ES-I3 (cell line): Measurements from ENCODE around the gene OR8J1.
"Not testable (repeated sequence)": the region's sequence is repeated elsewhere in the genome, so short reads cannot be mapped to it uniquely, and the experiment has no call there.

Experiments
- H3K36me3 ChIP-seq: 2 replicates; pipeline ENCODE4 v1.6.1; 2013; ENCODE audit warnings: mild to moderate bottlenecking, low read length, control low read depth, moderate library complexity; ENCODE audit not compliant: insufficient read depth
- H3K4me1 ChIP-seq: 2 replicates; pipeline ENCODE4 v1.6.1; 2013; ENCODE audit warnings: mild to moderate bottlenecking, control low read depth, low read length; ENCODE audit not compliant: insufficient read depth
- H3K9ac ChIP-seq: 2 replicates; pipeline ENCODE4 v1.6.1; 2013; ENCODE audit warnings: low read depth, mild to moderate bottlenecking, low read length, moderate library complexity
- H3K9me3 ChIP-seq: 2 replicates; pipeline ENCODE4 v1.6.1; 2013; ENCODE audit warnings: mild to moderate bottlenecking, low read length, moderate library complexity; ENCODE audit not compliant: control insufficient read depth, insufficient read depth

OR8J1 gene, protein sequence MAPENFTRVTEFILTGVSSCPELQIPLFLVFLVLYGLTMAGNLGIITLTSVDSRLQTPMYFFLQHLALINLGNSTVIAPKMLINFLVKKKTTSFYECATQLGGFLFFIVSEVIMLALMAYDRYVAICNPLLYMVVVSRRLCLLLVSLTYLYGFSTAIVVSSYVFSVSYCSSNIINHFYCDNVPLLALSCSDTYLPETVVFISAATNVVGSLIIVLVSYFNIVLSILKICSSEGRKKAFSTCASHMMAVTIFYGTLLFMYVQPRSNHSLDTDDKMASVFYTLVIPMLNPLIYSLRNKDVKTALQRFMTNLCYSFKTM

DNA sequence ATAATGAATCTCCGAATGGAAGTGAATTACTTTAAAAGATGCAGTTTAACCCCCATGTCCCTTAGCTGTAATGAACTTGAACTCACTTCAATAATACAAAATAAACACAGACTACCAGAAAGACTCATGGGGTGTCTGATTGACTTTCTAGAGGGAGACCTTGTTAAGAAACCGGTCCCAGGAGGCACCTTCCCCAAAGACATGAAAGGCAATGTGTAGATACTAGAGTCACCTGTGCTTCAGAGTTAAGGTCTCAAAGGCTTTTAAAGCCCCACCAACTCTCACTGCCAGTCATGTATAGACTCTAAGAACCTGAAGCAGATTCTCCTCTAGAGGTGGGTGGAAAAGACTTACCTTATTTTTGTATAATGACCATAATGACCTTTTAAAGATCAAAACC, at the start of gene OR8J1:
TSS of gene OR8J1 (plus strand) at position 301 of the 400 bp plus-strand sequence. CDS start 5,956 bp downstream, outside the sequence.
- Histone ChIP-seq H3K9ac (no peak within 1 kb of the TSS), H3K36me3 (no peaks in the 10 kb centered on the region), H3K9me3 (no peaks in the 10 kb centered on the region), H3K4me1 (no peaks in the 10 kb centered on the region)

DNA sequence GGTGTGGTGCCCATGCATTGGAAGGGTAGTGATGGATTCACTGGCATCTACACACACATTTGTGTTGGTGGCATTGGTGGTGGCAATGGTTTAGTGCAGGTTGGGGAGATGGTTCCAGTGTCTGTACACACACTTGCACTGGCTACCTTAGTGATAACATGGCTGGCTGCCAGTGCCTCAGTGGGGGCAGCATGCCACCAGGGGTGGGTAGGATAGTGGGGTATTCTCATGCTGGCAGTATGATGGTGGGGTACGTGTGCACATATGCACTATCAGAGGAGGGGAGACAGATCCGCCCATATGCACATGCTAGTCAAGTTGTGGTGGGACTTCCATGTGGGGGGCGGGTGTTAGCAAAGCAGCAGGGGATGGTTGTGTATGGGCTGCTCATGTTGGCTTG, 46.3 kb upstream of the OR8J1 start:
- Histone ChIP-seq H3K9me3 (no peaks in the 10 kb centered on the region), H3K4me1 (no peaks in the 10 kb centered on the region), H3K9ac (no peak overlapping the region), H3K36me3 (no peaks in the 10 kb centered on the region)

DNA sequence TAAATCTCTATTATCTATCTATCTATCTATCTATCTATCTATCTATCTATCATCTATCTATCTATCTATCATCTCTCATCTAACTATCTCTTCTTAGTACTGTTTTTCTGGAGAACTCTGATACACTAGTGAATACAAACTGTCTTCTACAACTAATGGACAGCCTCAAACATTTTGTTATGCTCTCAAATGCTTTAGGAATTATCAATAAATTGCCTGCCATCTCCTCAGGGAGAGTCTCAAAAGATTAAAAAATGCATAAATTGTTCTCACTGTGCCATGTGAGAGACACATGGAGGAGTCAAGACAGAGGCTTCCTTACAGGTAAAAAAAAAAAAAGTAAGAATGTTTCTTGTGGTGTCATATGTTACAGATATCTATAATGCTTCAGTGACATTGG, 39.2 kb upstream of the OR8J1 start, which contains the start of gene OR8K3:
TSS of gene OR8K3 (plus strand) at position 301 of the 400 bp plus-strand sequence. CDS start 3,163 bp downstream, outside the sequence.
- Histone ChIP-seq H3K9ac (no peak within 1 kb of the TSS), H3K4me1 (no peaks in the 10 kb centered on the region), H3K36me3 (no peaks in the 10 kb centered on the region), H3K9me3 (no peaks in the 10 kb centered on the region)

DNA sequence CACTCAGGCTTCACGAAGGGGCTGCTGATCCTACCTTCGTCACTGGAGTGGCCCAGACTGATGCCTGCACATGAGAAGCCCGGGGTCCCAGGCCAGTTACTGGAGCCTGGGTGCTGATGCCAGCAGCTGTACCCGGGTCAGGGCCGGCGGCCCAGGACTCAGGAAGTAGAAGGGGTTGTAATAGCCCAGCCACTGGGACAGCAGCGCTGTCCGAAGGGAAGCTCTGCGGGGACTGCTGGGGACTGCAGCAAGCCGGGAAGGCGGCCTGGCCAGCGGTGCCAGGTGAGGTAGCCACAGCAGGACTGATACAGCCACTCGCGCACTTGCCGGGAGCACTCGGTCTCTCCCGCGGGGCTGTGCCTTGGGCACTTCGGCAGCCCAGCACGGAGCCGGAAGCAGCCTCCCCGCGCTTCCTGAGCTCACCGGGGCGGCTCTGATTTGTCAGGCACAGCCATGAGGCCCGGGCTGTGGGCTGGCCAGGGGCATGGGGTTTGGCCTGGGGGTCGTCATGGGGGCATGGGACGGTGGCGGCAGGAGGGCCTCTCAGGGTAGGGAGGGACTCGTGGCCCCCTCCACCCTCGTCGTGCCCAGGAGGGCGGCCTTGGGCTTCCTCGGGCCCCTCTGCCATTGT, 22.1 kb upstream of the OR8J1 start:
- Histone ChIP-seq H3K9me3 (no peaks in the 10 kb centered on the region), H3K4me1 (no peaks in the 10 kb centered on the region), H3K36me3 (no peaks in the 10 kb centered on the region), H3K9ac (no peak overlapping the region)

DNA sequence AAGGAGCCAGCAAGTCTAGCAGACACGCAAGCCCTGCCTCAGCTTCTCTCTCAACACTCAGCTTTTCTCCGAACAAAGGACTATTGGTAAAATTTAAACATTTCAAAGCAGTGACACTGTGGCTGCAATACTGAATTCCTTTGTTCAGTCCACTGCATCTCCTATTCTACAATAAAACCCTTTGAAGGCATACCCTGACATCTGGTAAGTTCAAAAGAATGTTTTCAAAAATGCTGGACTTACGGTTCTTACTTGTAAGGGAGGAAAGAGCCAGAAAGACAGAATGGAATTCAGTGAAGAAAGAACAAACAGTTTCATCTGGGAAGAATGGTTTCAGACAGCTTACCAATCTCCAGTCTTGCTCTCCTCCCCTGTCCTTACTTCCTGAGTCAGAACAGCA, 20.9 kb upstream of the OR8J1 start:
- no peaks in the 10 kb centered on the region for H3K36me3 ChIP-seq
- H3K4me1 ChIP-seq = peaks cover 6% of the 10 kb centered on the region; the same call in 1 of the 2 replicates
- no peak overlapping the region for H3K9ac ChIP-seq
- H3K9me3 ChIP-seq = no peaks in the 10 kb centered on the region

DNA sequence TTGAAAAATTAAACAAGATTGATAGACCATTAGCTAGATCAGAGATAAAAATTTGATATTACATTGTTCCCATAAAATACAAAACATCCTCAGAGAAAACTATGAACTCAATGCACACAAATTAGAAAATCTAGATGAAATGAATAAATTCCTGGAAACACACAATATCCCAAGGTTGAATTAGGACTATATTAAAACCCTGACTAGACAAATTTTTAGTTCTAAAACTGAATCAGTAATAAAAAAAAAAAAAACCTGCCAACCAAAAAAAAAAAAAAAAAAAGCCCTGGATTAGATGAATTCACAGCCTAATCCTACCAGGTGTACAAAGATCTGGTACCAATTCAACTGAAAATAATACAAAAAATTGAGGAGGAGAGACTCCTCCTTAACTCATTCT, 13.8 kb upstream of the OR8J1 start:
- H3K4me1 ChIP-seq = peaks cover 8% of the 10 kb centered on the region; the same call in 1 of the 2 replicates
- no peak overlapping the region for H3K9ac ChIP-seq
- H3K9me3 ChIP-seq = no peaks in the 10 kb centered on the region; the same call in 1 of the 2 replicates
- H3K36me3 ChIP-seq = no peaks in the 10 kb centered on the region

DNA sequence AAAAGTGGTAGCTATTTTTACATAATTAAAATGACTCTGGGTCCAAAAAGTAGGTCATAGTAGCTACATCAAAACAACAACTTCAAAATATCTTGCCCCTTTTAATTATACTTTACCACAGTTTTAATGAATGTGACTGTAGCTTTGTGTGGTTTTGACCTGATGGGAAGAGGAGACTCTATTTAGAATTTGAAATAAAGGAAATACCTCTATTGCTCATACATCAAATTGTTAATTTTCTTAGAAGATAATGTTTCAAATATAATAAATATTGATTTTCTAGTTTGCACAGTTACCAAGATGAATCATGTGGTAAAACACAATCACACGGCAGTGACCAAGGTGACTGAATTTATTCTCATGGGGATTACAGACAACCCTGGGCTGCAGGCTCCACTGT, 8.4 kb upstream of the OR8J1 start, which contains the start of gene OR8K1:
TSS of gene OR8K1 (plus strand) at position 301 of the 400 bp plus-strand sequence. CDS start at position 301, 0 bp downstream.
- H3K36me3 ChIP-seq = no peaks in the 10 kb centered on the region
- no peaks in the 10 kb centered on the region; the same call in 1 of the 2 replicates for H3K9me3 ChIP-seq

DNA sequence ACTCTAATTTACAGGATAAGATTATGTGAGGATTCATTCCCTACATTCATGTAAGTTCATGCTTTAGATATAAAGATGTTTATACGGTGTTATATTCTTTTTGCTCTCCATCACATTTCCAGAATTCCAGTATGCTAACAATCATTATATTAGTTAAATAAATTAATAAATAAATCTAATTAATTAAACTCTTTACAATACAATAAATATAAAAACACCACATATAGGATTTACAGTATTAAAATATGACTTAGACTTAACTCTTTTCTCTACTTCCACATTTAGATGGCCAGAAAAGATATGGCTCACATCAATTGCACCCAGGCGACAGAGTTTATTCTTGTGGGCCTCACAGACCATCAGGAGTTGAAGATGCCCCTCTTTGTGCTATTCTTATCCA, 21.2 kb downstream of the OR8J1 start, which contains the start of gene OR8U1:
TSS of gene OR8U1 (plus strand) at position 301 of the 400 bp plus-strand sequence. CDS start at position 301, 0 bp downstream.
- Histone ChIP-seq H3K9me3 (no peaks in the 10 kb centered on the region), H3K36me3 (no peaks in the 10 kb centered on the region), H3K9ac (no peak within 1 kb of the TSS), H3K4me1 (no peaks in the 10 kb centered on the region)

More for the DNA sequence above, 8.4 kb upstream of the OR8J1 start, which contains the start of gene OR8K1:
- Histone ChIP-seq H3K4me1 (peaks cover 3% of the 10 kb centered on the region; the same call in 1 of the 2 replicates), H3K9ac (no peak within 1 kb of the TSS)

DNA sequence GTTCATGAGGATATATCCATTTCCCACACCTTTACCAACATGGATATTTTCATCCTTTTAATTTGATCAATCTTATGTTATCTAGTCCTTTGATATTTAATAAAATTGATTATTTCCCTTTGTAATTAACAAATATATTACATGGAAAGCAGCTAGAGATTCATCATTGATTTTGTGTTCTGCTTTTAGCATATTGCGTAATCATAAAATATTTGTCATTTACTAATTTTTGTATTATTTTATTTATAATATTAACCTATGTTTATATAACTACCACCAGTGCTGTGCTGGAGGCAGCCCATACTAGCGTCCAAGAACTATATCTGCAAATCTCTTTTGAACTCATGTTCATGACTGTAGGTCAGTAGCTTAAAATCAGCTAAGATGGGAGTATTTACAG, 26.0 kb downstream of the OR8J1 start:
- H3K36me3 ChIP-seq = no peaks in the 10 kb centered on the region
- H3K9me3 ChIP-seq = no peaks in the 10 kb centered on the region
- H3K4me1 ChIP-seq = no peaks in the 10 kb centered on the region
- H3K9ac ChIP-seq = no peak overlapping the region

DNA sequence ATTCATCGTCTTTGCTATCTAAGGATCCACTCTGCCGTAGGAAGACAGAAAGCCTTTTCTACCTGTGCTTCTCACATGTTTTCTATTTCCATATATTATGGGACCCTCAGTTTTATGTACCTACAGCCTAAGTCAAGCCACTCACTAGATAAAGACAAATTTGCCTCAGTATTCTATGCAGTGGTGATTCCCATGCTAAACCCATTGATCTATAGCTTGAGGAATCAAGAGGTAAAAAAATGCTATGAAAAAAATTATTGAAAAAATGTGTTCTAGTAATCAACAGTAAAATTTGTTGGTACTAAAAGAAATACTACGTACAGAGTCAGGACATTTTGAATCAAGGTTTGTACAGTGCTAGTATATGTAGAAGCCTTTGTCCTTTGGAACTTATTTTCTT, 40.3 kb downstream of the OR8J1 start:
- Histone ChIP-seq H3K9ac (no peak overlapping the region), H3K9me3 (no peaks in the 10 kb centered on the region), H3K36me3 (no peaks in the 10 kb centered on the region), H3K4me1 (no peaks in the 10 kb centered on the region)

DNA sequence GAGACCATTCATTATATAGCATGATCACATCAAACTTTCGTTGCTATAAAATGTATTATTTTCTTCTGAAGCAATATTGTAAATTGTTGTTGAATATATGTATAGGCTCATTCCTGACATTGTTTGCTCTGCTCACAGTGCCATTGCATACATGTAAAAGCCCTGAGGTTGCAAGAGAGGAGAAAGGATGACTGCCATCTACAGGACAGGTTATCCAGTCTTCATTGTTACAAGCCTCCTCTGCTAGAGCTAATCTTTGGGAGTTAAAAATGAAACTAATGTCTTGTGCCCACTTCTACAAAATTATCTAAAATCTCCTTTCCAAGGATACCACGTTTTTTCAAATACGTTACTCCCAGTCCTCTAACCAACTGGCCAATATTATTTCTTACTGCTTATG, 42.0 kb downstream of the OR8J1 start:
- Histone ChIP-seq H3K4me1 (no peaks in the 10 kb centered on the region), H3K9ac (no peak overlapping the region), H3K9me3 (no peaks in the 10 kb centered on the region), H3K36me3 (no peaks in the 10 kb centered on the region)

DNA sequence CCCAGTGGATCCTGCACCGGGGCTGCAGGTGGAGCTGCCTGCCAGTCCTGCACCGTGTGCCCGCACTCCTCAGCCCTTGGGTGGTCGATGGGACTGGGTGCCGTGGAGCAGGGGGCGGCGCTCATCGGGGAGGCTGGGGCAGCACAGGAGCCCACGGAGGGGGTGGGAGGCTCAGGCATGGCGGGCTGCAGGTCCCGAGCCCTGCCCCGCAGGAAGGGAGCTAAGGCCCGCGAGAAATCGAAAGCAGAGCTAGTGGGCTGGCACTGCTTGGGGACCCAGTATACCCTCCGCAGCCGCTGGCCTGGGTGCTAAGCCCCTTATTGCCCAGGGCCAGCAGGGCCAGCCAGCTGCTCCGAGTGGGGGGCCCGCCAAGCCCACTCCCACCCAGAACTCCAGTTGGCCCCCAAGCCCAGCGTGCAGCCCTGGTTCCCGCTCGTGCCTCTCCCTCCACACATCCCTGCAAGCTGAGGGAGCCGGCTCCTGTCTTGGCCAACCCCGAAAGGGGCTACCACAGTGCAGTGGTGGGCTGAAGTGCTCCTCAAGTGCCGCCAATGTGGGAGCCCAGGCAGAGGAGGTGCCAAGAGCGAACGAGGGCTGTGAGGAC, 47.9 kb downstream of the OR8J1 start:
- not testable (repeated sequence) for H3K9ac ChIP-seq, H3K4me1 ChIP-seq, H3K36me3 ChIP-seq, H3K9me3 ChIP-seq

DNA sequence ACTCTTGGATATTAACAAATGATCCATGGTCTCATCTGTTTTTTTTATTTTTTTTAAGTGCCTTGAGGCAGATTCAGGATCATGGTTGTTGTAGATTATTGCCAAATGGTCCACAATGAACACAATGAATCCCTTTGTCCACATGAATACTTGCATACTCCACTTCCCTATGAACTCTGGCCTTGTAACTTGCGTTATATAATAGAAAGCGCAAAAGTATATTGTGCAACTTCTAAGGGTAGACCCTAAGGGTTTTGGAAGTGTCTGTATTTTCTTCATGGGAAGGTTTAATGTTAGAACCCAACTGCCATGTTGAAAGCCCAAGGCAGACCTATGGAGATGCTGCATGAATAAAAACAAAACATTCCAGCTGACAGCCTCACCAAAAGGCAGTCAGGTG, 50.3 kb downstream of the OR8J1 start:
- H3K4me1 ChIP-seq = no peaks in the 10 kb centered on the region

DNA sequence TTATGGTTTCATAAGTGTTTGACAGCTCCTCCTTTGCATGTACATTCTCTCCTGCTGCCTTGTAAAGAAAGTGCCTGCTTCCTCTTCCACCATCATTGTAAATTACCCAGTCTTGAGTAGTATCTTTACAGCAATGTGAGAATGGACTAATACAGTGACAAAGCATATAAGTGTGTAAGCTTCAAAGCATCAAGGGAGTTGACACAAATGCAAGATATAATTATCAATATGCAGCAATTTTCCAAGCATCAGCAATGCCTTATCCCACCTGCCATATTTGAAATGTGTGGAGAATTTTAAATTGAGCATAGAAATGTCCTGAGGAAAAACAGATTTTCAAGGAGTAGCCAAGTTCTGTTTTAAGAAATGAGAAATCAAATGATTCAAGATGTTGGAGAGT, 56.7 kb downstream of the OR8J1 start:
- Histone ChIP-seq H3K36me3 (no peaks in the 10 kb centered on the region), H3K9me3 (no peaks in the 10 kb centered on the region), H3K9ac (no peak overlapping the region), H3K4me1 (no peaks in the 10 kb centered on the region)

More for the DNA sequence above, 50.3 kb downstream of the OR8J1 start:
- Histone ChIP-seq H3K9me3 (no peaks in the 10 kb centered on the region), H3K9ac (no peak overlapping the region), H3K36me3 (no peaks in the 10 kb centered on the region)
